ENCODE measurements around the gene FSTL4.
A peak's percentile ranks its signal among the peaks of the same experiment; 100 is the strongest.

Gene FSTL4

GRCh38 chr5:133260715-133261114 lies 351.6 kb downstream of the FSTL4 start:
- DNase-seq (ENCODE audit: low spot score), result no peak

- DNase-seq (ENCODE audit: low spot score), result peak; percentile 51
Measured at GRCh38 chr5:133259199-133259997, 352.9 kb downstream of the FSTL4 start.

- no peak for DNase-seq (ENCODE audit: low spot score)
Measured at GRCh38 chr5:133257977-133258376, 354.4 kb downstream of the FSTL4 start.

GRCh38 chr5:133256276-133256675 lies 356.1 kb downstream of the FSTL4 start:
- peak; percentile 79 for DNase-seq (ENCODE audit: low spot score)

- no peak for DNase-seq (ENCODE audit: low spot score)
Measured at GRCh38 chr5:133254803-133255202, 357.5 kb downstream of the FSTL4 start.

GRCh38 chr5:133253671-133254070 lies 358.7 kb downstream of the FSTL4 start:
- no peak for DNase-seq (ENCODE audit: low spot score)

- DNase-seq (ENCODE audit: low spot score), result no peak
Measured at GRCh38 chr5:133253070-133253469, 359.3 kb downstream of the FSTL4 start.

GRCh38 chr5:133252133-133252480 lies 360.2 kb downstream of the FSTL4 start:
- DNase-seq (ENCODE audit: low spot score), result peak; percentile 41

GRCh38 chr5:133251296-133252132 lies 360.8 kb downstream of the FSTL4 start:
- DNase-seq (ENCODE audit: low spot score), result peak; percentile 75

- no peak for DNase-seq (ENCODE audit: low spot score)
Measured at GRCh38 chr5:133250527-133250926, 361.8 kb downstream of the FSTL4 start.

GRCh38 chr5:133249593-133249992 lies 362.7 kb downstream of the FSTL4 start:
- DNase-seq (ENCODE audit: low spot score), result no peak

- DNase-seq (ENCODE audit: low spot score), result peak; percentile 68
Measured at GRCh38 chr5:133247881-133248624, 364.3 kb downstream of the FSTL4 start.

GRCh38 chr5:133247151-133247709 lies 365.1 kb downstream of the FSTL4 start:
- DNase-seq (ENCODE audit: low spot score), result no peak

- DNase-seq (ENCODE audit: low spot score), result no peak
Measured at GRCh38 chr5:133246376-133247150, 365.8 kb downstream of the FSTL4 start.

- DNase-seq (ENCODE audit: low spot score), result no peak
Measured at GRCh38 chr5:133246053-133246370, 366.3 kb downstream of the FSTL4 start.

- DNase-seq (ENCODE audit: low spot score), result peak; percentile 95
Measured at GRCh38 chr5:133245191-133246052, 366.9 kb downstream of the FSTL4 start.

GRCh38 chr5:133244242-133244641 lies 368.1 kb downstream of the FSTL4 start:
- DNase-seq (ENCODE audit: low spot score), result no peak

GRCh38 chr5:133243196-133243595 lies 369.1 kb downstream of the FSTL4 start:
- no peak for DNase-seq (ENCODE audit: low spot score)

GRCh38 chr5:133242221-133242835 lies 370.0 kb downstream of the FSTL4 start:
- DNase-seq (ENCODE audit: low spot score), result no peak
